ENCODE data around the gene AHNAK. TPM values are rescaled to one million over a fixed set of nuclear protein-coding genes. Genes with fewer than 3 reads are reported as not detected.

The AHNAK gene
- total RNA-seq, 1 donor from 2014 or later: 136 TPM

DNA sequence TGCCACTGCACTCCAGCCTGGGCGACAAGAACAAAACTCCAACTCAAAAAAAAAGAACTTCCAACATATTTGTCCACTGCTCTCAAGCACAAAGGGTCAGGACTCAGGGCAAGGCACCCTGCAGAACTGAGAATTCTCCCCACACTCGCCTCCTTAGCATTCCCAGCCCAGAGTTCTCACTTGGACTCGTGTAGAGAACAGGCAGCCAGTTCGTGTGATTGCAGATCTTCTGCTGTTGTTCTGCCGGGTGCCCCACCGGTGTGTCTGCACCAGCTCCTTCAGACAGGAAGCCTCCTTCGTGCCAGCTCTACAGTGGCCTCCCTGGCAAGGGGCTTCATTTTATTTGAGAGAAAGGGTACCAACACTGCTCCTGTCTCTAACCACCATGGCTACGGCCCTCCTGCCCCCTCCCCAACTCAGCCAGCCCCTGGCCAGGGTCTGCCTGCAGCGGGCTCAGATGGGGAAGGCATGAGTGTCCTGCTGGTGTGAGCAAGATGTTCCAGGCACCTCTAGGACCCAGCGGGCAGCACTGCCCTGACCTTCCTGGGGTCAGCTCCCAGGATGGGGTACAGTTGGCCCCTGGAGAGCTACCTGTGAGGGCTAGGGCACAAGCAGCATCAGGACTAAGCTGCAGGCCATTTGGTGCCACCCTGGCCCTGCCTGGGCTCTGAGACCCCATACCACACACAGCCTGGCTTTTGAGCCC is 147.3 kb downstream of the AHNAK start:
- H3K27ac Mint-ChIP-seq (ENCODE audit: unreplicated experiment): no peak overlapping the region
- H3K4me3 Mint-ChIP-seq (ENCODE audit: unreplicated experiment): no peak overlapping the region
- TF ChIP-seq, protein P1, sequence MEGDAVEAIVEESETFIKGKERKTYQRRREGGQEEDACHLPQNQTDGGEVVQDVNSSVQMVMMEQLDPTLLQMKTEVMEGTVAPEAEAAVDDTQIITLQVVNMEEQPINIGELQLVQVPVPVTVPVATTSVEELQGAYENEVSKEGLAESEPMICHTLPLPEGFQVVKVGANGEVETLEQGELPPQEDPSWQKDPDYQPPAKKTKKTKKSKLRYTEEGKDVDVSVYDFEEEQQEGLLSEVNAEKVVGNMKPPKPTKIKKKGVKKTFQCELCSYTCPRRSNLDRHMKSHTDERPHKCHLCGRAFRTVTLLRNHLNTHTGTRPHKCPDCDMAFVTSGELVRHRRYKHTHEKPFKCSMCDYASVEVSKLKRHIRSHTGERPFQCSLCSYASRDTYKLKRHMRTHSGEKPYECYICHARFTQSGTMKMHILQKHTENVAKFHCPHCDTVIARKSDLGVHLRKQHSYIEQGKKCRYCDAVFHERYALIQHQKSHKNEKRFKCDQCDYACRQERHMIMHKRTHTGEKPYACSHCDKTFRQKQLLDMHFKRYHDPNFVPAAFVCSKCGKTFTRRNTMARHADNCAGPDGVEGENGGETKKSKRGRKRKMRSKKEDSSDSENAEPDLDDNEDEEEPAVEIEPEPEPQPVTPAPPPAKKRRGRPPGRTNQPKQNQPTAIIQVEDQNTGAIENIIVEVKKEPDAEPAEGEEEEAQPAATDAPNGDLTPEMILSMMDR (IDR thresholded peaks at IDR 0.05; ENCODE audit: unreplicated experiment): no peak
- peaks cover 4% of the 10 kb centered on the region for H3K36me3 Mint-ChIP-seq (ENCODE audit: low read depth, unreplicated experiment)
- peaks cover 13% of the 10 kb centered on the region for H3K4me1 Mint-ChIP-seq (ENCODE audit: unreplicated experiment)
- no peak for DNase-seq (ENCODE audit: low spot score)
- H3K9me3 Mint-ChIP-seq (ENCODE audit: unreplicated experiment): no peaks in the 10 kb centered on the region
- peaks cover 10% of the 10 kb centered on the region for H3K27me3 Mint-ChIP-seq (ENCODE audit: unreplicated experiment)

DNA sequence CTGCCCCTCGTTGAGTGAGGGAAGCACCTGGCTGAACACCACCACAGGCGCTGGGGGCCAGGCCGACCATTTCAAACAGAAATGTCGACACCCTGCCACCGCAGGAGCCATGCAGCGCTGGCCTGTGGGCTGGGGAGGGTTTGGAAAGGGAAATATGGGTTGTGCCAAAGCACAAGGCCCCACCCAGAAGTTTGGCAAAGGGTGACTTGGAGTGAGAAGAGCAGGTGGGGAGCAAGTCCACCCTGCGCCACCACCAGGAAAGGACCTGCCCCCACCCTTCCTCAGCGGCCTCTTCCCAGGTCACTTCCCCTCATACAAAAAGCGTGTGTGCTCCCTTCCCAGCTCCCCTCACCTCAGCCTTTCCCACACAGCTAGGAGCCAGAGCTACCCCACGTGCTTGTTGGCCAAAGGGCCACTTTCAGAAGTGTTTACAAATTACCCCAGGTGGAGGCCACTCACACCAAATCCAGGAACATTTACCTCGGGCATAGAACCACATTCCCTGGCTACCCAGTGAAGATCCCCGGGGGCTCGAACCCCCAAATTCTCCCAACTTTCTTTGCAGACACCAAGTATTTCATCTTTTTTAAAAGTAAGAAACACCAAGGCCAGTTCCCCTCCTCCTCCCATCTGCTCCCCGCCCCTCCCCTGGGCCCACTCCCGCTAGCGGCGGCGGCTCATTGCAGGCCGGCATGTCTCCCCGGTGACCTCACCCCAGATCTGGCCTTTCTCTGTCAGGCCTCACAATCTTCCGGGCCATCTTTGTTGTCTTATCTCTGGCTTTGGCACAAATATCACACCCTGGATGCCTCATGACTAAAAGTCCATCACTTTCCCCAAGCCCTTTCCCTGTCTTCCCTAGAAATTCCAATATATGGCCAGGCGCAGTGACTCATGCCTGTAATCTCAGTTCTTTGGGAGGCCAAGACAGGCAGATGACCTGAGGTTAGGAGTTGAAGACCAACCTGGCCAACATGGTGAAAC is 148.3 kb downstream of the AHNAK start:
- no peak for DNase-seq (ENCODE audit: low spot score)
- H3K4me3 Mint-ChIP-seq (ENCODE audit: unreplicated experiment): no peak overlapping the region
- no peaks in the 10 kb centered on the region for H3K36me3 Mint-ChIP-seq (ENCODE audit: low read depth, unreplicated experiment)
- no peaks in the 10 kb centered on the region for H3K9me3 Mint-ChIP-seq (ENCODE audit: unreplicated experiment)
- peaks cover 13% of the 10 kb centered on the region for H3K4me1 Mint-ChIP-seq (ENCODE audit: unreplicated experiment)
- H3K27me3 Mint-ChIP-seq (ENCODE audit: unreplicated experiment): peaks cover 7% of the 10 kb centered on the region
- TF ChIP-seq, protein P1 (IDR thresholded peaks at IDR 0.05; ENCODE audit: unreplicated experiment): no peak
- H3K27ac Mint-ChIP-seq (ENCODE audit: unreplicated experiment): no peak overlapping the region

DNA sequence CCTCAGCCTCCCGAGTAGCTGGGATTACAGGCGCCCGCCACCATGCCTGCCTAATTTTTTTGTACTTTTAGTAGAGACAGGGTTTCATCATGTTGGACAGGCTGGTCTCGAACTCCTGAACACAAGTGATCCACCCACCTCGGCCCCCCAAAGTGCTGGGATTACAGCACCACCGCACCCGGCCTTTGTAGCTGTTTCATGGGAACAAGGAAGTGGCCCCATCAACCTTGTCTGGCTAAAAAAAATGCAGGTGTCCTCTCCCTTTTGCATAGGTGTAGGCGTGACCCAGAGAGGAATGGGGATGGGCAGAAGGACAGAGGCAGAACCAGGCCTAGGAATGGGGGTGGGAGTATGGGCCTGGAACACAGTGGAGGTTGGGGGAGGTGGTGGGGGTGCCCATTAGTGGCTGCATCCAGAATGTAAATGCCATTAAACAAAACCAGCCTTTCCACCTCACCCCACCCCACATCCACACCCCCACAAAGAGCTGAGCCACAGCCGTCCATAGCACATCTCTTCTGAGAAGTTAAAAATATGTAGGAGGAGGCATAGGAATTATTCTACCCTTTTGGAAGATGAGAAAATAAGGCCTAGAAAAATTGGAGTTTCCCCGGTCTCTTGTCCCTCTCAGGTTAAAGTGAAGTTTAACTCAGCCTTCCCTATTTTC is 150.6 kb downstream of the AHNAK start:
- Mint-ChIP-seq H3K4me3 (ENCODE audit: unreplicated experiment) (no peak overlapping the region), H3K27ac (ENCODE audit: unreplicated experiment) (no peak overlapping the region), H3K27me3 (ENCODE audit: unreplicated experiment) (peaks cover 7% of the 10 kb centered on the region), H3K9me3 (ENCODE audit: unreplicated experiment) (no peaks in the 10 kb centered on the region), H3K36me3 (ENCODE audit: low read depth, unreplicated experiment) (no peaks in the 10 kb centered on the region), H3K4me1 (ENCODE audit: unreplicated experiment) (peaks cover 13% of the 10 kb centered on the region)
- TF ChIP-seq, protein P1 (IDR thresholded peaks at IDR 0.05; ENCODE audit: unreplicated experiment): no peak
- no peak for DNase-seq (ENCODE audit: low spot score)

DNA sequence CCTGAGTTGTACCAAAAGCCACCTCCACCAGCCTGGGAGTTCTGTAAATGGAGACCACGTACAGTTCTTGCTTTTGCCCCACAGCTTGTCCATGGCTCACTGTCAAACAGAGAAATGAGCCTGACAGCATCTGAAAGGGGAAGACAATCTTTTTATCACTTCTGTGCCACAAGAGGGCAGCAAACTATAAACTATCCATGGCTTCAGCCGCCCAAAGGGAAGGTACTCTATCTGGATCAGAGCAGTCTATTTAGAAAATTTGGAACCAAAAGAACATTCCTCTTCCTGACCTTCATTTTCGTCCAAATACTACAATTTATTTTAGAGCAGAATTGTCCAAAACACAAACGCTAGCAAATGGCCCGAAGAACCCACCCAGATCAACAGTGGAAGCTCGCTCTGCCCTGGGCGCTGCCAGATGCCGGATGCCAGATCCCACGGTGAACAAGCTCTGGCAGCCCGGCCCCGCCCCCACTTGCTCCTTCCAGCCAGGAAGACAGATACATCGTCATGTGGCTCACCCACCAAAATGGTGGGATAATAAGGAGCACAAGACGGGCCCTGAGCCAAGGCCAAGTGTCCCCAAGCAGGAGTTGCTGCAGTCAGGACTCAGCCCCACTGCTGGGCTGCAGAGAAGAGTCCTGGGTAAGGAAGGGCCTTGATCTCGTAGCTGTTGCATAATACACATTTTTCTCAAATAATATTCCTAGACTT is 151.6 kb downstream of the AHNAK start:
- H3K4me3 Mint-ChIP-seq (ENCODE audit: unreplicated experiment): no peak overlapping the region
- H3K27ac Mint-ChIP-seq (ENCODE audit: unreplicated experiment): peak overlapping the region; percentile 20
- TF ChIP-seq, protein P1 (IDR thresholded peaks at IDR 0.05; ENCODE audit: unreplicated experiment): peak; percentile 77
- peaks cover 7% of the 10 kb centered on the region for H3K27me3 Mint-ChIP-seq (ENCODE audit: unreplicated experiment)
- no peaks in the 10 kb centered on the region for H3K9me3 Mint-ChIP-seq (ENCODE audit: unreplicated experiment)
- no peaks in the 10 kb centered on the region for H3K36me3 Mint-ChIP-seq (ENCODE audit: low read depth, unreplicated experiment)
- peaks cover 13% of the 10 kb centered on the region for H3K4me1 Mint-ChIP-seq (ENCODE audit: unreplicated experiment)
- DNase-seq (ENCODE audit: low spot score): peak; percentile 71
